Transverse colon (tissue), 4 donors: ENCODE results near the gene LCP2. TPM values are rescaled to one million over a fixed set of nuclear protein-coding genes. Genes with fewer than 3 reads are reported as not detected.
"Not testable (repeated sequence)": the region's sequence is repeated elsewhere in the genome, so short reads cannot be mapped to it uniquely, and the experiment has no call there.

ENCODE experiments used
- DNase-seq: peaks from one replicate; pipeline ENCODE4 v3.0.0-alpha.2; 2019
- H3K27ac ChIP-seq, 4 donors: fragments of 200-600 bp; sonication (generic); 2 replicates each; pipeline ENCODE4 v1.5.1; 2016 to 2018; ENCODE audit warnings: inconsistent platforms in 4 of 4
- H3K27me3 ChIP-seq: fragments of 200-600 bp; sonication (generic); 2 replicates; pipeline ENCODE4 v1.5.1; 2017; ENCODE audit warnings: inconsistent platforms
- H3K36me3 ChIP-seq, 4 donors: fragments of 200-600 bp; sonication (generic); 2 replicates each; pipeline ENCODE4 v1.5.1; 2017 to 2019; ENCODE audit warnings: inconsistent platforms in 4 of 4
- H3K4me1 ChIP-seq, 4 donors: fragments of 200-600 bp; sonication (generic); 2 replicates each; pipeline ENCODE4 v1.5.1; 2017 to 2020; ENCODE audit warnings: inconsistent platforms in 4 of 4
- H3K4me3 ChIP-seq, 4 donors: fragments of 200-600 bp; sonication (generic); 1 replicate in 1 of 4; 2 replicates in 3 of 4; pipeline versions ENCODE4 v1.5.1 to v1.6.1; 2017 to 2019; ENCODE audit warnings: inconsistent platforms in 4 of 4
- H3K9me3 ChIP-seq, 2 donors: fragments of 200-600 bp; sonication (generic); 2 replicates each; pipeline ENCODE4 v1.5.1; 2017 to 2019; ENCODE audit warnings: inconsistent platforms in 2 of 2
- EP300 ChIP-seq: sonication (generic); formaldehyde crosslinking; IDR thresholded peaks from one replicate; pipeline ENCODE4 v1.6.1; 2017; ENCODE audit warnings: antibody characterized with exemption, low read depth
- POLR2A ChIP-seq: fragments of 450-650 bp; IDR thresholded peaks from one replicate; pipeline ENCODE4 v1.6.1; 2016; ENCODE audit warnings: antibody characterized with exemption, mild to moderate bottlenecking, moderate library complexity
- POLR2AphosphoS5 ChIP-seq, 3 donors: sonication (generic); formaldehyde crosslinking; IDR thresholded peaks; one replicate each; pipeline ENCODE4 v1.6.1; 2016; ENCODE audit warnings: antibody characterized with exemption in 3 of 3
- WGBS, 2 donors: methylation state at CpG; one replicate each; pipeline ENCODE4 v1.1.5; 2018; ENCODE audit warnings: low coverage in 1 of 2; 5-methylcytosine and 5-hydroxymethylcytosine counted together
- in situ Hi-C, 4 donors: fragments of 200-750 bp; cut with MboI; loops; one replicate each; pipeline versions ENCODE4 v1.15.0 to v1.15.1; 2017; ENCODE audit warnings: low sequenced_read_pairs in 3 of 4, low pct_ligation_motif_present in 1 of 4, low pct_unique_long_range_greater_than_20kb in 1 of 4
- intact Hi-C: fragments of 100-400 bp; cut with DNase I; formaldehyde crosslinking; loops from one replicate; pipeline ENCODE4 v1.15.1; 2023; ENCODE audit warnings: low total_unique reads
- total RNA-seq, 4 donors: library from RNA; depleted of rRNA; stranded (reverse); fragments of >200 nt; gene quantifications; one replicate each; pipeline ENCODE4 v1.1.0, GENCODE V29; 2016
- TF ChIP-seq, protein P1 (sequence below), 5 experiments: fragments of 200-600 bp in 3 of 5; fragments of 450-650 bp in 2 of 5; sonication (generic) in 3 of 5; IDR thresholded peaks; 1 replicate in 2 of 5; 2 replicates in 3 of 5; pipeline ENCODE4 v1.5.1; 2016 to 2017; ENCODE audit warnings: antibody characterized with exemption in 5 of 5, inconsistent platforms in 3 of 5, mild to moderate bottlenecking in 2 of 5, moderate library complexity in 1 of 5

The LCP2 gene
- total RNA-seq, 4 donors from 2014 or later, result 2.6 to 33.0 (median 23.3) TPM

GRCh38 chr5:170248172-170248930, 49.2 kb downstream of the LCP2 start:
- no peak for TF ChIP-seq POLR2AphosphoS5 (IDR thresholded peaks at IDR 0.05)
- TF ChIP-seq, protein P1, sequence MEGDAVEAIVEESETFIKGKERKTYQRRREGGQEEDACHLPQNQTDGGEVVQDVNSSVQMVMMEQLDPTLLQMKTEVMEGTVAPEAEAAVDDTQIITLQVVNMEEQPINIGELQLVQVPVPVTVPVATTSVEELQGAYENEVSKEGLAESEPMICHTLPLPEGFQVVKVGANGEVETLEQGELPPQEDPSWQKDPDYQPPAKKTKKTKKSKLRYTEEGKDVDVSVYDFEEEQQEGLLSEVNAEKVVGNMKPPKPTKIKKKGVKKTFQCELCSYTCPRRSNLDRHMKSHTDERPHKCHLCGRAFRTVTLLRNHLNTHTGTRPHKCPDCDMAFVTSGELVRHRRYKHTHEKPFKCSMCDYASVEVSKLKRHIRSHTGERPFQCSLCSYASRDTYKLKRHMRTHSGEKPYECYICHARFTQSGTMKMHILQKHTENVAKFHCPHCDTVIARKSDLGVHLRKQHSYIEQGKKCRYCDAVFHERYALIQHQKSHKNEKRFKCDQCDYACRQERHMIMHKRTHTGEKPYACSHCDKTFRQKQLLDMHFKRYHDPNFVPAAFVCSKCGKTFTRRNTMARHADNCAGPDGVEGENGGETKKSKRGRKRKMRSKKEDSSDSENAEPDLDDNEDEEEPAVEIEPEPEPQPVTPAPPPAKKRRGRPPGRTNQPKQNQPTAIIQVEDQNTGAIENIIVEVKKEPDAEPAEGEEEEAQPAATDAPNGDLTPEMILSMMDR (IDR thresholded peaks at IDR 0.05), result no peak
- TF ChIP-seq EP300, result no peak
- no peak for TF ChIP-seq POLR2A
- no peaks in the 10 kb centered on the region for H3K9me3 ChIP-seq
- no peak overlapping the region for H3K4me3 ChIP-seq
- peaks cover 0 to 4% (median 0%) of the 10 kb centered on the region in 4 donors for H3K36me3 ChIP-seq
- H3K4me1 ChIP-seq, result peaks cover 0 to 7% (median 0%) of the 10 kb centered on the region in 4 donors
- in situ Hi-C loops, result loop anchor here in 1 of 4 donors (25.0 kb wide), 1 partner anchor 364 kb away; no protein-coding TSS in a partner anchor
- intact Hi-C loops, result no loop called here
- H3K27me3 ChIP-seq, result no peaks in the 10 kb centered on the region
- 52 to 68% methylated on average over 4 to 6 of the region's 6 CpGs for WGBS, 2 donors
- no peak overlapping the region for H3K27ac ChIP-seq
- DNase-seq, result no peak

DNA sequence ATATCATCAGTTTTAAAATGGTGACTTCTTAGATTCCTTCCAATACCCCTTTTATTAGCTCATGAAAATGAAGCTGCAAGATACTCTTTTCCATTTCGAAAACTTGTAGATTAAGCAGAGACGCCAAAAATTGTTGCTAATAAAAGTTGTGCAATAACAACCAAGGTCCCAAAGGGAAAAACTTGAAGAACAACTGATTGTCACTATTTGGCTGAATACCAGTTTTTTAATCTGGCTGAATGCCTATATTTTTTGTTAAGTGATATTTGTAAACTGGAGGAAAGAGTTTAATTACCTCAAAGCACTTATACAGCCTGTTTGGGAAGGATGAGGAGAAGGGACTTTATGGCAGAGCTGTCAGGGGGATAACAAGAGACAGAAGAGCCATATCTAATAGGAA, 50.2 kb downstream of the LCP2 start:
- 79 to 85% methylated on average over 2 of the region's 2 CpGs for WGBS, 2 donors
- DNase-seq, result no peak
- Histone ChIP-seq H3K27ac (no peak overlapping the region), H3K27me3 (no peaks in the 10 kb centered on the region), H3K9me3 (no peaks in the 10 kb centered on the region), H3K4me3 (no peak overlapping the region), H3K36me3 (peaks cover 0 to 4% (median 0%) of the 10 kb centered on the region in 4 donors), H3K4me1 (peaks cover 0 to 3% (median 0%) of the 10 kb centered on the region in 4 donors)
- intact Hi-C loops (no loop called here), in situ Hi-C loops (loop anchor here in 1 of 4 donors (25.0 kb wide), 1 partner anchor 365 kb away; no protein-coding TSS in a partner anchor)
- TF ChIP-seq POLR2A (no peak), POLR2AphosphoS5 (IDR thresholded peaks at IDR 0.05) (no peak), EP300 (no peak)
- TF ChIP-seq, protein P1 (IDR thresholded peaks at IDR 0.05), result no peak

GRCh38 chr5:170246126-170246870, 51.3 kb downstream of the LCP2 start:
- in situ Hi-C loops (loop anchor here in 1 of 4 donors (25.0 kb wide), 1 partner anchor 366 kb away; no protein-coding TSS in a partner anchor), intact Hi-C loops (no loop called here)
- no peak overlapping the region for H3K4me3 ChIP-seq
- peaks cover 0 to 3% (median 0%) of the 10 kb centered on the region in 4 donors for H3K4me1 ChIP-seq
- H3K9me3 ChIP-seq, result no peaks in the 10 kb centered on the region
- DNase-seq, result no peak
- WGBS, 2 donors, result 73 to 78% methylated on average over 4 of the region's 4 CpGs
- H3K27me3 ChIP-seq, result no peaks in the 10 kb centered on the region
- no peak overlapping the region for H3K27ac ChIP-seq
- peaks cover 0 to 4% (median 0%) of the 10 kb centered on the region in 4 donors for H3K36me3 ChIP-seq
- TF ChIP-seq EP300 (no peak), POLR2A (no peak), POLR2AphosphoS5 (IDR thresholded peaks at IDR 0.05) (no peak)
- TF ChIP-seq, protein P1 (IDR thresholded peaks at IDR 0.05), result no peak

DNA sequence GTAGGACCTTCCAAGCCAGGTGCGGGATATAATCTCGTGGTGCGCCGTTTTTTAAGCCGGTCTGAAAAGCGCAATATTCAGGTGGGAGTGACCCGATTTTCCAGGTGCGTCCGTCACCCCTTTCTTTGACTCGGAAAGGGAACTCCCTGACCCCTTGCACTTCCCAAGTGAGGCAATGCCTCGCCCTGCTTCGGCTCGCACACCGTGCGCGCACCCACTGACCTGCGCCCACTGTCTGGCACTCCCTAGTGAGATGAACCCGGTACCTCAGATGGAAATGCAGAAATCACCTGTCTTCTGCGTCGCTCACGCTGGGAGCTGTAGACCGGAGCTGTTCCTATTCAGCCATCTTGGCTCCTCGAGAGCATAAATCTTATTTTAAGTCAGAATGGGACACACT, 52.1 kb downstream of the LCP2 start:
- DNase-seq, H3K4me3 ChIP-seq, H3K4me1 ChIP-seq, H3K27ac ChIP-seq, H3K36me3 ChIP-seq, H3K9me3 ChIP-seq, H3K27me3 ChIP-seq, intact Hi-C loops: not testable (repeated sequence)
- in situ Hi-C loops, result loop anchor here in 1 of 4 donors (25.0 kb wide), 1 partner anchor 367 kb away; no protein-coding TSS in a partner anchor
- WGBS, 2 donors, result 71 to 92% methylated on average over 1 to 23 of the region's 23 CpGs
